ENCODE results near the gene TSPAN13.

- TF ChIP-seq EP300 (IDR thresholded peaks at IDR 0.05): no peak
- no peak for TF ChIP-seq POLR2A (IDR thresholded peaks at IDR 0.05)
- no peak for TF ChIP-seq CTCF (IDR thresholded peaks at IDR 0.05)
- TF ChIP-seq POLR2AphosphoS5 (IDR thresholded peaks at IDR 0.05): no peak
Measured at GRCh38 chr7:16764942-16765341, 11.4 kb downstream of the TSPAN13 start.
